OCI-LY1 (cell line): Measurements from ENCODE around the gene EP300.

Experiments
- H2AFZ ChIP-seq: fragments of 200-600 bp; sonication (generic), shearing (Covaris generic); 2 replicates; pipeline ENCODE4 v1.6.0; 2014; ENCODE audit warnings: antibody characterized with exemption, mild to moderate bottlenecking, low read length
- H3F3A ChIP-seq: fragments of 200-600 bp; sonication (generic), shearing (Covaris generic); 2 replicates; pipeline ENCODE4 v1.6.0; 2014; ENCODE audit warnings: mild to moderate bottlenecking, antibody characterized with exemption, low read length, moderate library complexity; ENCODE audit not compliant: insufficient read depth
- H3K27ac ChIP-seq: fragments of 200-600 bp; sonication (generic); 2 replicates; pipeline ENCODE4 v1.5.1; 2014; ENCODE audit warnings: low read length, mixed run types, mild to moderate bottlenecking, low read depth; ENCODE audit not compliant: poor library complexity, severe bottlenecking
- H3K27me3 ChIP-seq: fragments of 200-600 bp; sonication (generic); 2 replicates; pipeline ENCODE4 v1.6.0; 2014; ENCODE audit warnings: antibody characterized with exemption, mild to moderate bottlenecking, low read length, moderate library complexity; ENCODE audit not compliant: insufficient read depth
- H3K36me3 ChIP-seq: fragments of 200-600 bp; sonication (generic); 2 replicates; pipeline ENCODE4 v1.6.1; 2014; ENCODE audit warnings: mild to moderate bottlenecking, antibody characterized with exemption, low read length, moderate library complexity, mixed read lengths; ENCODE audit not compliant: insufficient read depth
- H3K4me1 ChIP-seq: fragments of 200-600 bp; sonication (generic); 2 replicates; pipeline ENCODE4 v1.5.1; 2014; ENCODE audit warnings: mild to moderate bottlenecking, low read length, moderate library complexity; ENCODE audit not compliant: insufficient read depth, severe bottlenecking
- H3K4me2 ChIP-seq: fragments of 200-600 bp; sonication (generic), shearing (Covaris generic); 2 replicates; pipeline ENCODE4 v1.6.1; 2014; ENCODE audit warnings: low read length
- H3K4me3 ChIP-seq: fragments of 200-600 bp; sonication (generic); 2 replicates; pipeline ENCODE4 v1.5.1; 2014; ENCODE audit warnings: low read length, low read depth, mild to moderate bottlenecking, mixed read lengths; ENCODE audit not compliant: poor library complexity, severe bottlenecking
- H3K79me2 ChIP-seq: fragments of 200-600 bp; shearing (Covaris generic); 2 replicates; pipeline ENCODE4 v1.6.1; 2016; ENCODE audit warnings: mixed run types, low read length, mixed read lengths; ENCODE audit not compliant: insufficient read depth
- H3K9ac ChIP-seq: fragments of 200-600 bp; sonication (generic), shearing (Covaris generic); 2 replicates; pipeline ENCODE4 v1.6.1; 2014; ENCODE audit warnings: mild to moderate bottlenecking, low read length, mixed read lengths
- H3K9me2 ChIP-seq: fragments of 200-600 bp; sonication (generic), shearing (Covaris generic); 2 replicates; pipeline ENCODE4 v1.6.1; 2014; ENCODE audit warnings: low read depth, mild to moderate bottlenecking, low read length, mixed read lengths
- H3K9me3 ChIP-seq: fragments of 200-600 bp; shearing (Covaris generic); 2 replicates; pipeline ENCODE4 v1.6.1; 2014; ENCODE audit warnings: low read length, mixed read lengths
- H4K20me1 ChIP-seq: fragments of 200-600 bp; sonication (generic), shearing (Covaris generic); 2 replicates; pipeline ENCODE4 v1.6.0; 2016; ENCODE audit warnings: mild to moderate bottlenecking, low read length; ENCODE audit not compliant: insufficient read depth
- EZH2 ChIP-seq: fragments of 200-600 bp; sonication (generic), shearing (Covaris generic); IDR thresholded peaks from 2 replicates; pipeline ENCODE4 v1.8.0; 2017; ENCODE audit warnings: borderline replicate concordance, mixed run types, mild to moderate bottlenecking, antibody characterized with exemption, low read length, moderate library complexity, mixed read lengths
- TF ChIP-seq, protein P1 (sequence below): fragments of 200-600 bp; sonication (generic), shearing (Covaris generic); IDR thresholded peaks from 2 replicates; pipeline ENCODE4 v1.5.1; 2017; ENCODE audit warnings: mild to moderate bottlenecking, antibody characterized with exemption, low read length, moderate library complexity, mixed read lengths

Gene EP300

DNA sequence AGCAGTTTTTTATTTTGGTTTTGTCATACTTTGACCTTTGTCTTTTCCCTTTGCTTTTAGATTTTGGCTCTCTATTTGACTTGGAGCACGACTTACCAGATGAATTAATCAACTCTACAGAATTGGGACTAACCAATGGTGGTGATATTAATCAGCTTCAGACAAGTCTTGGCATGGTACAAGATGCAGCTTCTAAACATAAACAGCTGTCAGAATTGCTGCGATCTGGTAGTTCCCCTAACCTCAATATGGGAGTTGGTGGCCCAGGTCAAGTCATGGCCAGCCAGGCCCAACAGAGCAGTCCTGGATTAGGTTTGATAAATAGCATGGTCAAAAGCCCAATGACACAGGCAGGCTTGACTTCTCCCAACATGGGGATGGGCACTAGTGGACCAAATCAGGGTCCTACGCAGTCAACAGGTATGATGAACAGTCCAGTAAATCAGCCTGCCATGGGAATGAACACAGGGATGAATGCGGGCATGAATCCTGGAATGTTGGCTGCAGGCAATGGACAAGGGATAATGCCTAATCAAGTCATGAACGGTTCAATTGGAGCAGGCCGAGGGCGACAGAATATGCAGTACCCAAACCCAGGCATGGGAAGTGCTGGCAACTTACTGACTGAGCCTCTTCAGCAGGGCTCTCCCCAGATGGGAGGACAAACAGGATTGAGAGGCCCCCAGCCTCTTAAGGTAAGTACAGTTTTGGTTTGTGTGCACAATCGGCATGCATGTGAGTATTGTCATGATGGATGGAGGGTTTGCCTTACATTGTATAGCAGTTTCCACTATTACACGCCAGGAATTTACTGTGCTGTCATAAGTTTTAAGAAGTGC, 25.0 kb downstream of the EP300 start:
- Histone ChIP-seq H3F3A (no peaks in the 10 kb centered on the region), H4K20me1 (no peaks in the 10 kb centered on the region), H3K4me2 (no peak overlapping the region), H3K27ac (no peak overlapping the region), H3K9me3 (no peaks in the 10 kb centered on the region), H3K79me2 (peaks cover 77% of the 10 kb centered on the region), H2AFZ (no peak overlapping the region), H3K9me2 (no peaks in the 10 kb centered on the region), H3K9ac (no peak overlapping the region), H3K36me3 (peaks cover 79% of the 10 kb centered on the region), H3K27me3 (no peaks in the 10 kb centered on the region), H3K4me3 (no peak overlapping the region), H3K4me1 (no peaks in the 10 kb centered on the region)
- TF ChIP-seq, protein P1, sequence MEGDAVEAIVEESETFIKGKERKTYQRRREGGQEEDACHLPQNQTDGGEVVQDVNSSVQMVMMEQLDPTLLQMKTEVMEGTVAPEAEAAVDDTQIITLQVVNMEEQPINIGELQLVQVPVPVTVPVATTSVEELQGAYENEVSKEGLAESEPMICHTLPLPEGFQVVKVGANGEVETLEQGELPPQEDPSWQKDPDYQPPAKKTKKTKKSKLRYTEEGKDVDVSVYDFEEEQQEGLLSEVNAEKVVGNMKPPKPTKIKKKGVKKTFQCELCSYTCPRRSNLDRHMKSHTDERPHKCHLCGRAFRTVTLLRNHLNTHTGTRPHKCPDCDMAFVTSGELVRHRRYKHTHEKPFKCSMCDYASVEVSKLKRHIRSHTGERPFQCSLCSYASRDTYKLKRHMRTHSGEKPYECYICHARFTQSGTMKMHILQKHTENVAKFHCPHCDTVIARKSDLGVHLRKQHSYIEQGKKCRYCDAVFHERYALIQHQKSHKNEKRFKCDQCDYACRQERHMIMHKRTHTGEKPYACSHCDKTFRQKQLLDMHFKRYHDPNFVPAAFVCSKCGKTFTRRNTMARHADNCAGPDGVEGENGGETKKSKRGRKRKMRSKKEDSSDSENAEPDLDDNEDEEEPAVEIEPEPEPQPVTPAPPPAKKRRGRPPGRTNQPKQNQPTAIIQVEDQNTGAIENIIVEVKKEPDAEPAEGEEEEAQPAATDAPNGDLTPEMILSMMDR: no peak
- TF ChIP-seq EZH2: no peak

DNA sequence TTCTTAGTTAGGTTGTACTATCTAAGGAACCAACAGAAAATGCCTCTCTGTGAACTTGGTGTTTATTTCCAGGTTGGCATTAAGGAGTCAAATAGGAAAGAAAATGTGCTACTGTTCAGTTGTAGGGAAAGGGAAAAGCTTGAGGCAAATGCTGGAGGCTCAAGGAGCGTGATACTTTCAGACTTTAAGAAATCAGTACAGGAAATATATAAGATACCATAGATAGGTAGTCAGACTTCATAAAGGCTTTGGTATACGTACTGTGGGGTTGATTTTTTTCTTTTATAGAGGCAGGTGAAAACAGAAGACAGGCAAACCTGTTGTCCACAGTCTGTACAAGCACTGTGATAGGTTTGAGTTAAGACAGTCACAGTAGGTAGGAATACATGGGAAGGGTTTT, 30.8 kb downstream of the EP300 start:
- Histone ChIP-seq H3K9me3 (no peaks in the 10 kb centered on the region), H3F3A (no peaks in the 10 kb centered on the region), H3K4me1 (no peaks in the 10 kb centered on the region), H3K27me3 (no peaks in the 10 kb centered on the region), H3K4me3 (no peak overlapping the region), H3K9ac (no peak overlapping the region), H3K9me2 (no peaks in the 10 kb centered on the region), H3K36me3 (peaks cover 82% of the 10 kb centered on the region), H3K79me2 (peaks cover 41% of the 10 kb centered on the region), H3K27ac (no peak overlapping the region), H2AFZ (no peak overlapping the region), H4K20me1 (no peaks in the 10 kb centered on the region), H3K4me2 (no peak overlapping the region)
- TF ChIP-seq EZH2: no peak
- TF ChIP-seq, protein P1: no peak

DNA sequence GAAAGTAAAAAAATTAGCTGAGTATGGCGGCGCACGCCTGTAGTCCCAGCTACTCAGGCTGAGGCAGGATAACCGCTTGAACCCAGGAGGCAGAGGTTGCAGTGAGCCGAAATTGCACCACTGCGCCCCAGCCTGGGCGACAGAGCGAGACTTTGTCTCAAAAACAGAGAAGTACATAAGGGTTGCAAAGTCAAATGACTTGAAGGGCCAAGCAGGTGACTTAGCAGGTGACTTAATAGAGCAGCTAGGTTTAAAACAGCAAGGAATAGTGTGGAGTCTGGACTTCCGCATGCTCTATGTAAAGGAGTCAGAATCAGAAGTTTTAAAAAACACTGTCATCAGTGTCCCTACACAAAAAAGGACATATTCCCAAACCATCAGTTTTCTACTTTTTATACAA, 31.7 kb downstream of the EP300 start:
- no peaks in the 10 kb centered on the region for H3K9me3 ChIP-seq
- H3K79me2 ChIP-seq: peaks cover 38% of the 10 kb centered on the region
- no peaks in the 10 kb centered on the region for H3K4me1 ChIP-seq
- H3K36me3 ChIP-seq: peaks cover 85% of the 10 kb centered on the region
- H3K27me3 ChIP-seq: no peaks in the 10 kb centered on the region
- no peaks in the 10 kb centered on the region for H3K9me2 ChIP-seq
- H3K4me3 ChIP-seq: no peak overlapping the region
- TF ChIP-seq, protein P1: no peak
- no peak for TF ChIP-seq EZH2
- no peaks in the 10 kb centered on the region for H4K20me1 ChIP-seq
- H3K27ac ChIP-seq: no peak overlapping the region
- no peak overlapping the region for H3K9ac ChIP-seq
- H2AFZ ChIP-seq: no peak overlapping the region
- H3F3A ChIP-seq: no peaks in the 10 kb centered on the region
- H3K4me2 ChIP-seq: no peak overlapping the region
